HepG2 (cell line): ENCODE data around the gene PRICKLE2. TPM values are rescaled to one million over a fixed set of nuclear protein-coding genes. Genes with fewer than 3 reads are reported as not detected.

ENCODE experiments used
- ATAC-seq: fragments of 200-7000 bp; cut with Tn5 transposase; 3 replicates; pipeline ENCODE4 v1.9.1; 2020; ENCODE audit warnings: mild to moderate bottlenecking, moderate library complexity
- BruUV-seq: library from RNA; stranded (reverse); fragments of 400-500 nt; replicated peaks from 2 replicates; lab custom pipeline; 2021; lab: Mats Ljungman, UMichigan
- CTCF ChIA-PET: fragments of 300-600 bp; formaldehyde crosslinking; extraction: SDS; loops from one replicate; lab custom pipeline; 2021; ENCODE audit warnings: low total read pairs, inconsistent platforms, low intra/inter-chr PET ratio; lab: Yijun Ruan, JAX
- POLR2A ChIA-PET: fragments of 350-600 bp; sonication (Branson Sonifier 250); formaldehyde crosslinking; loops from one replicate; lab custom pipeline; 2020; ENCODE audit warnings: antibody characterized with exemption, inconsistent platforms; lab: Yijun Ruan, JAX
- DNase-seq: peaks from one replicate; pipeline ENCODE4 v3.0.0-alpha.2; 2015; ENCODE audit warnings: low spot score
- FAIRE-seq: peaks from 3 replicates; lab custom pipeline; 2011; peaks lifted over from hg19 to GRCh38; lab: Jason Lieb, UNC
- H2AFZ ChIP-seq: one replicate; pipeline ENCODE4 v1.6.1; 2011; ENCODE audit warnings: low read length, inconsistent platforms
- H3K27ac ChIP-seq: fragments of 300-600 bp; 3 replicates; pipeline ENCODE4 v1.8.0; 2011; ENCODE audit warnings: mixed run types, mild to moderate bottlenecking, mixed read lengths, low read length, inconsistent platforms; ENCODE audit not compliant: insufficient read depth; ENCODE audit errors: extremely low read length
- H3K27me3 ChIP-seq, 2 experiments: fragments of 200-600 bp in 1 of 2; 2 replicates in 1 of 2; 3 replicates in 1 of 2; pipeline versions ENCODE4 v1.6.0 to v1.8.0; 2011; ENCODE audit warnings: low read length in 2 of 2, mild to moderate bottlenecking in 2 of 2, moderate library complexity in 2 of 2, inconsistent platforms in 1 of 2; ENCODE audit not compliant: insufficient read depth in 2 of 2, control insufficient read depth in 1 of 2
- H3K36me3 ChIP-seq, 2 experiments: fragments of 200-600 bp in 1 of 2; replicated peaks in 1 of 2; 2 replicates in 1 of 2; 3 replicates in 1 of 2; pipeline versions ENCODE4 v1.5.1 to v1.8.0; 2011; ENCODE audit warnings: low read length in 2 of 2, inconsistent platforms in 1 of 2; ENCODE audit not compliant: insufficient read depth in 2 of 2, control insufficient read depth in 1 of 2
- H3K4me1 ChIP-seq: 2 replicates; pipeline ENCODE4 v1.5.1; 2012; ENCODE audit warnings: low read length, inconsistent platforms; ENCODE audit not compliant: insufficient read depth
- H3K4me2 ChIP-seq: 2 replicates; pipeline ENCODE4 v1.6.0; 2011; ENCODE audit warnings: low read depth, low read length, inconsistent platforms
- H3K4me3 ChIP-seq, 3 experiments: fragments of 200-600 bp in 1 of 3; sonication (generic), shearing (Covaris generic) in 1 of 3; replicated peaks in 1 of 3; 2 replicates each; pipeline ENCODE4 v1.5.1; 2011 to 2016; ENCODE audit warnings: low read length in 3 of 3, inconsistent platforms in 2 of 3, low read depth in 2 of 3, mild to moderate bottlenecking in 2 of 3, control low read depth in 1 of 3, mixed read lengths in 1 of 3; ENCODE audit not compliant: insufficient read depth in 1 of 3
- H3K79me2 ChIP-seq: one replicate; pipeline ENCODE4 v1.6.1; 2011; ENCODE audit warnings: low read length, inconsistent platforms; ENCODE audit not compliant: insufficient read depth
- H3K9ac ChIP-seq: 2 replicates; pipeline ENCODE4 v1.6.0; 2011; ENCODE audit warnings: mild to moderate bottlenecking, low read depth, low read length, inconsistent platforms; ENCODE audit not compliant: insufficient read depth
- H3K9me3 ChIP-seq: 2 replicates; pipeline ENCODE4 v1.5.1; 2012; ENCODE audit warnings: mild to moderate bottlenecking, low read length
- H4K20me1 ChIP-seq: 2 replicates; pipeline ENCODE4 v1.6.0; 2011; ENCODE audit warnings: inconsistent platforms, mild to moderate bottlenecking, low read length, moderate library complexity; ENCODE audit not compliant: insufficient read depth
- CEBPZ ChIP-seq: IDR thresholded peaks from 2 replicates; pipeline ENCODE4 v1.6.1; 2012; ENCODE audit warnings: low read length, improper control_type of control experiment
- FOSL2 ChIP-seq: sonication (generic); formaldehyde crosslinking; IDR thresholded peaks from 2 replicates; pipeline ENCODE4 v1.4.0; 2020; ENCODE audit warnings: missing genetic modification reagents
- GABPA ChIP-seq, 2 experiments: IDR thresholded peaks; 2 replicates each; pipeline ENCODE4 v1.6.1; 2011 to 2016; ENCODE audit warnings: low read depth in 2 of 2, low read length in 1 of 2, missing biosample characterization in 1 of 2, missing genetic modification characterization in 1 of 2
- SMAD3 ChIP-seq: sonication (generic); formaldehyde crosslinking; IDR thresholded peaks from 2 replicates; pipeline ENCODE4 v1.4.0; 2020; ENCODE audit warnings: missing genetic modification reagents
- XRCC5 ChIP-seq: fragments of 200-400 bp; formaldehyde crosslinking; optimal IDR thresholded peaks from 2 replicates; pipeline ENCODE3; 2017; ENCODE audit warnings: mild to moderate bottlenecking, low read length
- ZHX1 ChIP-seq: sonication (generic); formaldehyde crosslinking; IDR thresholded peaks from 2 replicates; pipeline ENCODE4 v1.8.1; 2022; ENCODE audit warnings: low read depth, mild to moderate bottlenecking, missing genetic modification reagents
- ZNF143 ChIP-seq: sonication (generic); formaldehyde crosslinking; IDR thresholded peaks from 2 replicates; pipeline ENCODE4 v1.4.0; 2020; ENCODE audit warnings: missing genetic modification reagents
- WGBS: methylation state at CpG from one replicate; pipeline ENCODE4 v1.1.6; 2017; ENCODE audit warnings: low lambda C conversion rate; 5-methylcytosine and 5-hydroxymethylcytosine counted together
- in situ Hi-C: cut with HindIII; loops from 2 replicates; pipeline ENCODE4 v1.10.0; 2017; ENCODE audit warnings: low pct_unique_long_range_greater_than_20kb; ENCODE audit not compliant: extremely low pct_ligation_motif_present
- intact Hi-C: fragments of 100-400 bp; cut with micrococcal nuclease; formaldehyde crosslinking; loops from one replicate; pipeline ENCODE4 v1.10.0; 2022; ENCODE audit not compliant: unreplicated experiment
- polyA plus RNA-seq, 8 experiments: library from polyadenylated mRNA; depleted of rRNA in 3 of 8; stranded (reverse) in 7 of 8; unstranded in 1 of 8; fragments of >200 nt; fragmentation: Illumina TruSeq in 4 of 8; extraction: Trizol in 4 of 8; gene quantifications; 2 replicates each; pipeline versions ENCODE4 v1.2.1 to v1.2.3, GENCODE V29; 2011 to 2016; ENCODE audit warnings: low read depth in 4 of 8, missing spikeins in 1 of 8, mixed read lengths in 1 of 8; ENCODE audit not compliant: insufficient read depth in 1 of 8
- total RNA-seq, 5 experiments: library from RNA; depleted of rRNA; stranded (reverse); fragments of >200 nt; fragmentation: Illumina TruSeq; extraction: Trizol; gene quantifications; 2 replicates each; pipeline ENCODE4 v1.2.3, GENCODE V29; 2016; ENCODE audit warnings: low read depth in 1 of 5

Gene PRICKLE2
- total and polyA plus RNA-seq, 2 of the 13 experiments (the other 11 are each of a cell fraction or from before 2014, with no cell fraction given) = 0.01 to 0.07 TPM

GRCh38 chr3:64238971-64239667 lies 13.9 kb upstream of the PRICKLE2 start:
- Histone ChIP-seq H2AFZ (no peak overlapping the region), H3K27me3 (no peaks in the 10 kb centered on the region), H3K9ac (no peak overlapping the region), H3K36me3 (no peaks in the 10 kb centered on the region), H3K4me2 (0 out of 2 replicates have a peak overlapping the region, but pooled peaks have one; percentile 18), H3K27ac (no peak overlapping the region), H3K4me1 (peaks cover 6% of the 10 kb centered on the region), H3K4me3 (no peak overlapping the region), H3K9me3 (no peaks in the 10 kb centered on the region), H3K79me2 (no peaks in the 10 kb centered on the region), H4K20me1 (no peaks in the 10 kb centered on the region)
- peak; percentile 16 for DNase-seq
- WGBS = 17% methylated on average over 10 of the region's 12 CpGs
- CTCF ChIA-PET = no interaction called here
- no peak for FAIRE-seq
- in situ Hi-C loops = no loop called here
- TF ChIP-seq SMAD3 (CRISPR knock-in tag) (no peak), ZNF143 (CRISPR knock-in tag) (no peak), ZHX1 (CRISPR knock-in tag) (no peak), GABPA (IDR thresholded peaks at IDR 0.05; ENCODE audit: low read depth, low read length) (no peak), GABPA (CRISPR knock-in tag; IDR thresholded peaks at IDR 0.05; ENCODE audit: low read depth) (no peak), XRCC5 (peak; percentile 32), FOSL2 (peak; percentile 77), CEBPZ (no peak)
- intact Hi-C loops = no loop called here
- ATAC-seq = peak; percentile 88
- no TSS peak for BruUV-seq
- POLR2A ChIA-PET = no interaction called here
